Progenitor cell of endocrine pancreas (in vitro differentiated cells): ENCODE measurements around the gene EGFL8. TPM values are rescaled to one million over a fixed set of nuclear protein-coding genes. Genes with fewer than 3 reads are reported as not detected.
A peak's percentile ranks its signal among the peaks of the same experiment; 100 is the strongest.

Experiments used
- DNase-seq: peaks from one replicate; pipeline ENCODE4 v3.0.0; 2021; ENCODE audit warnings: low spot score; ENCODE audit not compliant: unreplicated experiment
- H3K27ac Mint-ChIP-seq: 2 replicates; pipeline ENCODE4 v1.8.0; 2021; ENCODE audit warnings: mild to moderate bottlenecking, moderate library complexity, mixed read lengths
- H3K27me3 Mint-ChIP-seq: 2 replicates; pipeline ENCODE4 v1.8.0; 2021; ENCODE audit warnings: mixed read lengths
- H3K36me3 Mint-ChIP-seq: 2 replicates; pipeline ENCODE4 v1.8.0; 2022; ENCODE audit warnings: mixed read lengths; ENCODE audit not compliant: insufficient read depth
- H3K4me1 Mint-ChIP-seq: 2 replicates; pipeline ENCODE4 v1.8.0; 2021; ENCODE audit warnings: low read depth, mixed read lengths
- H3K4me3 Mint-ChIP-seq: 2 replicates; pipeline ENCODE4 v1.8.0; 2021; ENCODE audit warnings: low read depth, mild to moderate bottlenecking, moderate library complexity, mixed read lengths
- H3K9me3 Mint-ChIP-seq: 2 replicates; pipeline ENCODE4 v1.8.0; 2021; ENCODE audit warnings: low read depth, mixed read lengths
- total RNA-seq: library from RNA; stranded (reverse); gene quantifications from 2 replicates; pipeline ENCODE4 v1.2.1, GENCODE V29; 2021
- TF ChIP-seq, protein P1 (sequence below): fragments of 200-600 bp; sonication (generic); IDR thresholded peaks from one replicate; pipeline ENCODE4 v1.5.0; 2021; ENCODE audit warnings: antibody characterized with exemption, mild to moderate bottlenecking; ENCODE audit not compliant: unreplicated experiment

EGFL8 gene
- total RNA-seq, 1 donor from 2014 or later: 83.1 TPM

GRCh38 chr6:32146687-32147086 is 17.7 kb upstream of the EGFL8 start:
- Mint-ChIP-seq H3K9me3 (no peaks in the 10 kb centered on the region), H3K4me1 (peaks cover 12% of the 10 kb centered on the region), H3K27ac (peak overlapping the region; percentile 7), H3K36me3 (peaks cover 4% of the 10 kb centered on the region), H3K4me3 (no peak overlapping the region), H3K27me3 (peaks cover 13% of the 10 kb centered on the region)
- no peak for DNase-seq
- TF ChIP-seq, protein P1, sequence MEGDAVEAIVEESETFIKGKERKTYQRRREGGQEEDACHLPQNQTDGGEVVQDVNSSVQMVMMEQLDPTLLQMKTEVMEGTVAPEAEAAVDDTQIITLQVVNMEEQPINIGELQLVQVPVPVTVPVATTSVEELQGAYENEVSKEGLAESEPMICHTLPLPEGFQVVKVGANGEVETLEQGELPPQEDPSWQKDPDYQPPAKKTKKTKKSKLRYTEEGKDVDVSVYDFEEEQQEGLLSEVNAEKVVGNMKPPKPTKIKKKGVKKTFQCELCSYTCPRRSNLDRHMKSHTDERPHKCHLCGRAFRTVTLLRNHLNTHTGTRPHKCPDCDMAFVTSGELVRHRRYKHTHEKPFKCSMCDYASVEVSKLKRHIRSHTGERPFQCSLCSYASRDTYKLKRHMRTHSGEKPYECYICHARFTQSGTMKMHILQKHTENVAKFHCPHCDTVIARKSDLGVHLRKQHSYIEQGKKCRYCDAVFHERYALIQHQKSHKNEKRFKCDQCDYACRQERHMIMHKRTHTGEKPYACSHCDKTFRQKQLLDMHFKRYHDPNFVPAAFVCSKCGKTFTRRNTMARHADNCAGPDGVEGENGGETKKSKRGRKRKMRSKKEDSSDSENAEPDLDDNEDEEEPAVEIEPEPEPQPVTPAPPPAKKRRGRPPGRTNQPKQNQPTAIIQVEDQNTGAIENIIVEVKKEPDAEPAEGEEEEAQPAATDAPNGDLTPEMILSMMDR: no peak

GRCh38 chr6:32147401-32148132 is 16.8 kb upstream of the EGFL8 start:
- Mint-ChIP-seq H3K4me3 (no peak overlapping the region), H3K27ac (no peak overlapping the region), H3K4me1 (peaks cover 14% of the 10 kb centered on the region), H3K9me3 (no peaks in the 10 kb centered on the region), H3K27me3 (peaks cover 13% of the 10 kb centered on the region), H3K36me3 (peaks cover 4% of the 10 kb centered on the region)
- TF ChIP-seq, protein P1: no peak
- DNase-seq: no peak

DNA sequence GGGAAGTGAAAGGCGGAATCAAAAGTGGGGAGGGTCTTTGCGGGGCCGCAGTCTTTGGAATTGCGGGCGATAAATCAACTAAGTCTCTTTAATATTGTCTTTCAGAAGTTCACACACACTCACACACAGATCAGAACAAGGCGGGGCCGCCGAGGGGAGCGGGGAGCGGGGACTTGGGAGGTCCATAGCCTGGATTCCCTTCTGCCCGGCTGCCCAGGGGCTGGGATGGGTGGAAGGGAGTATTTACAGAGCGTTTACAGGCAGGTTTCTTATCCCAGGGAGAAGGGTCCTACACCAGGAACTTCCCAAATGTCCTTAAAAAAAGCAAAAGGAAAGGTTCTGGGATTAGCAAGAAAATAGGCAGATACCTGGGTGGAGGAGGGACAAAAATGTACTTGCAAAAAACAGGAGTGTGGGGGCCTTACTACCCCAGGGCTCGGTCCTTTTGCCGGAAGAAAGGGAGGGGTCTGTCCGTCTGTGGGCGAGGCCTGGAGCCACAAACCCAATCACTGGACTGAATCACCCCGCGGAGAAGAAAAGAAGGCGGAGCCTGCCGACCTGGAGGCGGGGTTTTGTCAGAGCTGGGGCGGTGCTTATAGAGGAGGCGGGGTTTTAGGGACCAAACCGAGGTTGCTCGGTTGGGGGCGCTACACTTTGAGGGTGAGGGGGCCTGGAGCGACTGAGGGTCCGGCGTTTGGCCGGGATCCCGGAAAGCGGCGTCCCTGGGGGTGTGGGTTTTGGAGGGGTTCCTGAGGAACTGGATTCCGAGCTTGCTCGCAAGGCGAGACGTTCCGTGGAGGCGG is 15.9 kb upstream of the EGFL8 start:
- H3K9me3 Mint-ChIP-seq: no peaks in the 10 kb centered on the region

GRCh38 chr6:32149092-32149755 is 15.2 kb upstream of the EGFL8 start:
- peaks cover 24% of the 10 kb centered on the region for H3K4me1 Mint-ChIP-seq

More for the DNA sequence above, 15.9 kb upstream of the EGFL8 start:
- H3K27me3 Mint-ChIP-seq: peaks cover 13% of the 10 kb centered on the region
- TF ChIP-seq, protein P1: no peak
- H3K36me3 Mint-ChIP-seq: peaks cover 4% of the 10 kb centered on the region
- DNase-seq: no peak
- H3K4me1 Mint-ChIP-seq: peaks cover 21% of the 10 kb centered on the region
- H3K4me3 Mint-ChIP-seq: no peak overlapping the region
- H3K27ac Mint-ChIP-seq: no peak overlapping the region

More at GRCh38 chr6:32149092-32149755, 15.2 kb upstream of the EGFL8 start:
- DNase-seq: no peak
- Mint-ChIP-seq H3K27me3 (peaks cover 13% of the 10 kb centered on the region), H3K36me3 (peaks cover 4% of the 10 kb centered on the region), H3K9me3 (no peaks in the 10 kb centered on the region), H3K4me3 (no peak overlapping the region), H3K27ac (no peak overlapping the region)
- TF ChIP-seq, protein P1: no peak
